IPS-18a (cell line): ENCODE measurements around the gene SLC30A3.
"Not testable (repeated sequence)": the region's sequence is repeated elsewhere in the genome, so short reads cannot be mapped to it uniquely, and the experiment has no call there.

Experiments
- H3K27ac ChIP-seq: one replicate; pipeline ENCODE4 v1.5.1; 2013; ENCODE audit warnings: low read length
- H3K27me3 ChIP-seq: one replicate; pipeline ENCODE4 v1.6.1; 2013; ENCODE audit warnings: mild to moderate bottlenecking, low read length; ENCODE audit not compliant: control insufficient read depth, insufficient read depth
- H3K36me3 ChIP-seq: one replicate; pipeline ENCODE4 v1.6.1; 2013; ENCODE audit warnings: low read depth, low read length; ENCODE audit not compliant: control insufficient read depth
- H3K4me1 ChIP-seq: one replicate; pipeline ENCODE4 v1.6.1; 2013; ENCODE audit warnings: low read depth, low read length; ENCODE audit not compliant: control insufficient read depth
- H3K4me3 ChIP-seq: one replicate; pipeline ENCODE4 v1.5.1; 2013; ENCODE audit warnings: low read length
- H3K9ac ChIP-seq: one replicate; pipeline ENCODE4 v1.6.1; 2013; ENCODE audit warnings: mild to moderate bottlenecking, low read length, moderate library complexity
- H3K9me3 ChIP-seq: one replicate; pipeline ENCODE4 v1.6.1; 2013; ENCODE audit warnings: low read depth, low read length; ENCODE audit not compliant: control insufficient read depth

Gene SLC30A3

GRCh38 chr2:27303093-27304025 is 40.5 kb upstream of the SLC30A3 start:
- H3K27ac ChIP-seq = no peak overlapping the region
- H3K9ac ChIP-seq = no peak overlapping the region

GRCh38 chr2:27300606-27301005 is 37.8 kb upstream of the SLC30A3 start:
- H3K27me3 ChIP-seq = peaks cover 15% of the 10 kb centered on the region
- H3K4me1 ChIP-seq, H3K9me3 ChIP-seq, H3K36me3 ChIP-seq, H3K4me3 ChIP-seq, H3K9ac ChIP-seq, H3K27ac ChIP-seq: not testable (repeated sequence)

More at GRCh38 chr2:27303093-27304025, 40.5 kb upstream of the SLC30A3 start:
- Histone ChIP-seq H3K4me1 (peaks cover 6% of the 10 kb centered on the region), H3K36me3 (no peaks in the 10 kb centered on the region), H3K9me3 (no peaks in the 10 kb centered on the region), H3K27me3 (peaks cover 43% of the 10 kb centered on the region), H3K4me3 (no peak overlapping the region)

- Histone ChIP-seq H3K9me3 (no peaks in the 10 kb centered on the region), H3K9ac (no peak overlapping the region), H3K27me3 (no peaks in the 10 kb centered on the region), H3K4me3 (no peak overlapping the region), H3K27ac (no peak overlapping the region), H3K36me3 (no peaks in the 10 kb centered on the region), H3K4me1 (no peaks in the 10 kb centered on the region)
These were observed 35.7 kb upstream of the SLC30A3 start for GRCh38 chr2:27298391-27299080.

- H3K4me3 ChIP-seq = no peak overlapping the region
- no peak overlapping the region for H3K9ac ChIP-seq
- no peak overlapping the region for H3K27ac ChIP-seq
- no peaks in the 10 kb centered on the region for H3K9me3 ChIP-seq
- H3K36me3 ChIP-seq = no peaks in the 10 kb centered on the region
- H3K4me1 ChIP-seq = no peaks in the 10 kb centered on the region
- no peaks in the 10 kb centered on the region for H3K27me3 ChIP-seq
These were observed 34.3 kb upstream of the SLC30A3 start for GRCh38 chr2:27297195-27297594.

- no peak overlapping the region for H3K27ac ChIP-seq
- peaks cover 5% of the 10 kb centered on the region for H3K27me3 ChIP-seq
- H3K4me3 ChIP-seq = no peak overlapping the region
- no peak overlapping the region for H3K9ac ChIP-seq
- peaks cover 3% of the 10 kb centered on the region for H3K4me1 ChIP-seq
- H3K36me3 ChIP-seq = no peaks in the 10 kb centered on the region
- H3K9me3 ChIP-seq = no peaks in the 10 kb centered on the region
These were observed 33.6 kb upstream of the SLC30A3 start for GRCh38 chr2:27296481-27296880.

- Histone ChIP-seq H3K27ac (no peak overlapping the region), H3K27me3 (peaks cover 5% of the 10 kb centered on the region), H3K4me1 (peaks cover 3% of the 10 kb centered on the region), H3K9ac (no peak overlapping the region), H3K36me3 (no peaks in the 10 kb centered on the region), H3K9me3 (no peaks in the 10 kb centered on the region), H3K4me3 (no peak overlapping the region)
These were observed 32.1 kb upstream of the SLC30A3 start for GRCh38 chr2:27294928-27295327.

GRCh38 chr2:27291865-27292264 is 29.0 kb upstream of the SLC30A3 start:
- Histone ChIP-seq H3K4me3 (no peak overlapping the region), H3K4me1 (peaks cover 3% of the 10 kb centered on the region), H3K9ac (no peak overlapping the region), H3K9me3 (no peaks in the 10 kb centered on the region), H3K27me3 (peaks cover 5% of the 10 kb centered on the region), H3K27ac (no peak overlapping the region), H3K36me3 (no peaks in the 10 kb centered on the region)

GRCh38 chr2:27290549-27290948 is 27.7 kb upstream of the SLC30A3 start:
- Histone ChIP-seq H3K4me1 (peaks cover 3% of the 10 kb centered on the region), H3K9ac (no peak overlapping the region), H3K36me3 (no peaks in the 10 kb centered on the region), H3K27ac (no peak overlapping the region), H3K4me3 (no peak overlapping the region), H3K27me3 (peaks cover 5% of the 10 kb centered on the region), H3K9me3 (no peaks in the 10 kb centered on the region)

GRCh38 chr2:27288610-27289009 is 25.8 kb upstream of the SLC30A3 start:
- Histone ChIP-seq H3K9me3 (no peaks in the 10 kb centered on the region), H3K27ac (no peak overlapping the region), H3K9ac (no peak overlapping the region), H3K27me3 (peaks cover 5% of the 10 kb centered on the region), H3K36me3 (no peaks in the 10 kb centered on the region), H3K4me1 (peaks cover 3% of the 10 kb centered on the region), H3K4me3 (no peak overlapping the region)

GRCh38 chr2:27285481-27285880 is 22.6 kb upstream of the SLC30A3 start:
- Histone ChIP-seq H3K4me1 (peaks cover 22% of the 10 kb centered on the region), H3K27me3 (peaks cover 20% of the 10 kb centered on the region), H3K9me3 (no peaks in the 10 kb centered on the region), H3K36me3 (no peaks in the 10 kb centered on the region), H3K4me3 (no peak overlapping the region), H3K27ac (no peak overlapping the region), H3K9ac (no peak overlapping the region)

GRCh38 chr2:27284996-27285395 is 22.1 kb upstream of the SLC30A3 start:
- no peak overlapping the region for H3K9ac ChIP-seq
- no peak overlapping the region for H3K27ac ChIP-seq
- peaks cover 20% of the 10 kb centered on the region for H3K27me3 ChIP-seq
- no peaks in the 10 kb centered on the region for H3K36me3 ChIP-seq
- peaks cover 22% of the 10 kb centered on the region for H3K4me1 ChIP-seq
- no peaks in the 10 kb centered on the region for H3K9me3 ChIP-seq
- H3K4me3 ChIP-seq = no peak overlapping the region
